ENCODE data around the gene BRD1.

BRD1 gene

GRCh38 chr22:49849161-49850020 lies 21.7 kb upstream of the BRD1 start:
- in situ Hi-C loops (cut with MboI; ENCODE audit: low pct_unique_long_range_greater_than_20kb, low sequenced_read_pairs, unreplicated experiment) = no loop called here
- TF ChIP-seq, protein P1, sequence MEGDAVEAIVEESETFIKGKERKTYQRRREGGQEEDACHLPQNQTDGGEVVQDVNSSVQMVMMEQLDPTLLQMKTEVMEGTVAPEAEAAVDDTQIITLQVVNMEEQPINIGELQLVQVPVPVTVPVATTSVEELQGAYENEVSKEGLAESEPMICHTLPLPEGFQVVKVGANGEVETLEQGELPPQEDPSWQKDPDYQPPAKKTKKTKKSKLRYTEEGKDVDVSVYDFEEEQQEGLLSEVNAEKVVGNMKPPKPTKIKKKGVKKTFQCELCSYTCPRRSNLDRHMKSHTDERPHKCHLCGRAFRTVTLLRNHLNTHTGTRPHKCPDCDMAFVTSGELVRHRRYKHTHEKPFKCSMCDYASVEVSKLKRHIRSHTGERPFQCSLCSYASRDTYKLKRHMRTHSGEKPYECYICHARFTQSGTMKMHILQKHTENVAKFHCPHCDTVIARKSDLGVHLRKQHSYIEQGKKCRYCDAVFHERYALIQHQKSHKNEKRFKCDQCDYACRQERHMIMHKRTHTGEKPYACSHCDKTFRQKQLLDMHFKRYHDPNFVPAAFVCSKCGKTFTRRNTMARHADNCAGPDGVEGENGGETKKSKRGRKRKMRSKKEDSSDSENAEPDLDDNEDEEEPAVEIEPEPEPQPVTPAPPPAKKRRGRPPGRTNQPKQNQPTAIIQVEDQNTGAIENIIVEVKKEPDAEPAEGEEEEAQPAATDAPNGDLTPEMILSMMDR (IDR thresholded peaks at IDR 0.05; ENCODE audit: extremely low read depth, insufficient read depth, missing control alignments) = no peak
- no peak for DNase-seq (ENCODE audit: low spot score)

GRCh38 chr22:49848690-49849160 lies 21.1 kb upstream of the BRD1 start:
- no peak for DNase-seq (ENCODE audit: low spot score)
- TF ChIP-seq, protein P1 (IDR thresholded peaks at IDR 0.05; ENCODE audit: extremely low read depth, insufficient read depth, missing control alignments) = no peak
- in situ Hi-C loops (cut with MboI; ENCODE audit: low pct_unique_long_range_greater_than_20kb, low sequenced_read_pairs, unreplicated experiment) = no loop called here

DNA sequence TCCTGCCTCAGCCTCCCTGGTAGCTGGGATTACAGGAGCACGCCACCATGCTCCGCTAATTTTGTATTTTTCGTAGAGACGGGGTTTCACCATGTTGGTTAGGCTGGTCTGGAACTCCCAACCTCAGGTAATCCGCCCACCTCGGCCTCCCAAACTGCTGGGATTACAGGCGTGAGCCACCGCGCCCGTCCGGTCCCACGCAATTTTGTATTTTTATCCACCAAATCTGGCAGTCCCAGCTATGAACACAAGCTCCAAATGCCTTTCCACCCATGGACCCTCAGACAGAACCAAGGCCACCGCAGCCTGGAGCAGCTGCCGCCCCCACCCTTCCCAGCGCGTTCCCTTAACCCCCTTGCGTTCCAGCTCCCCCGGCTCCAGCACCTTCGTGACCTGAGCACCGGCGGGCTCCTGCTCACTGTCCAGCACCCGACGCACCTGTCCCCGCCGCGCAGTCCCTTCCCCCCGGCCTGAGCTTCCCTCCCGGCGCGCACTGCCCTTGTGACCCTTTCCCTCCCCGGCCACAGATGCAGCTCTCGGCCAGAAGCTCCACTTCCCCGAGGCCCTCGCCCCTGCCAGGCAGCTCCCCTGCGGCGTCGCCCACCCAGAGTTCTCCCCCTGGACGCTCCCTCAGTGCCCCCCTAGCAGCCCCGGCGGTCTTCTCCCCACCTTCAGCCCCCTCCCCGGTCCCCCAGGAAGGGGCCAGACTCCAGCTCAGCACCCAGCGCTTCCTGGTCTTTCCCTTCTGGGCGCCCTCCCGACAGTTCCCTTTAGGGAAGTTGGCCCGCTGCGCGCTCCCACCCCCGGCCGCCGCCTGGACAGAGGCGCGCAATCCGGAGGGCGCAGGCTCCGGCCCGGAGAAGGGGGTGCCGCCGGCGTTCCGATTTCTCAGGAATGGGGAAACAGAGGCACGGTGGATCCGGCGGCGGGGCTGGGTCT lies 20.3 kb upstream of the BRD1 start:
- in situ Hi-C loops (cut with MboI; ENCODE audit: low pct_unique_long_range_greater_than_20kb, low sequenced_read_pairs, unreplicated experiment) = no loop called here
- TF ChIP-seq, protein P1 (IDR thresholded peaks at IDR 0.05; ENCODE audit: extremely low read depth, insufficient read depth, missing control alignments) = no peak
- no peak for DNase-seq (ENCODE audit: low spot score)

GRCh38 chr22:49845666-49846459 lies 18.2 kb upstream of the BRD1 start:
- TF ChIP-seq, protein P1 (IDR thresholded peaks at IDR 0.05; ENCODE audit: extremely low read depth, insufficient read depth, missing control alignments) = no peak
- in situ Hi-C loops (cut with MboI; ENCODE audit: low pct_unique_long_range_greater_than_20kb, low sequenced_read_pairs, unreplicated experiment) = no loop called here
- DNase-seq (ENCODE audit: low spot score) = no peak

- TF ChIP-seq, protein P1 (IDR thresholded peaks at IDR 0.05; ENCODE audit: extremely low read depth, insufficient read depth, missing control alignments) = no peak
- DNase-seq (ENCODE audit: low spot score) = no peak
- in situ Hi-C loops (cut with MboI; ENCODE audit: low pct_unique_long_range_greater_than_20kb, low sequenced_read_pairs, unreplicated experiment) = no loop called here
Observed at GRCh38 chr22:49845241-49845640, 17.6 kb upstream of the BRD1 start.
